ENCODE data around the gene OR10G2.
"Not testable (repeated sequence)": the region's sequence is repeated elsewhere in the genome, so short reads cannot be mapped to it uniquely, and the experiment has no call there.

The OR10G2 gene

DNA sequence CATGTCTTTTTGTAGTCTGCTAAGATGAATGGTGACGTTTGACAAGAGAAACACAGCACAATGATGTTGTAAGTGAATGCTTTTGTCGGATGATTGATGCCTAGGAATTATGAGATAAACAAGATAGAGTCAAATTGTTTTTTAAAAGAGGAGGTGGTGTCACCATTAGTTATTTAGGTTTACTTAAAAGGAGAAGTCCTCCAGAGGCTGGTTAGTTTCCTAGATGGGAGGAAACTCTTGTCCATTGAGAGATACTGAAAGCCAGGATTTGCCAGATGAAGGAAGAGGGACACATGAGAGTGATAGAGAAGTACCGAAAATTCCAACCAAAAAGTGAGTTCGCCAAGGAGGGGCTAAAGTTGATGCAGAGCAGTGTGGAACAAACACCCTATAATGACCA lies at the start of gene OR10G2:
Gene OR10G2, minus strand, starts transcription at position 101 of the 400 bp plus-strand sequence. Its CDS starts 98 bp downstream, at position 3.
- no peak for DNase-seq (ENCODE audit: low read depth)

DNA sequence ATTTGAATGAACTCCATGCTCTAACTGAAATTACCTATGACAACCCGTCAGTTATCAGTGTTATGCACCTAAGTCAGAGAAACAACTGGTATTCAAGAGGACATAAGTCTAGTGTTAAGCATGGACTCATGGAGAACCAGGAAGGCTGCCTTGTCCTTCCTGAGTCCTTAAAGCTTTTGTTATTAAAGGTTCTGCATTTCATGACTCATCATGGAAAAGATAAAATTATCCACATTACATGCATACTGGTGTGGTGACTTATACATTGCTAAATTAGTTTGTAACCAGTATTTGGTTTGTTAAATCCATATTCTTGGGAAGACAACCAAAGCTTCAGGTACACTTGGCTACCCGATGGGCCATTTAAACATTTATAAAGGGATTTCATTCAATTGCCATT lies 45.3 kb upstream of the OR10G2 start:
- no peak for DNase-seq (ENCODE audit: low read depth)

DNA sequence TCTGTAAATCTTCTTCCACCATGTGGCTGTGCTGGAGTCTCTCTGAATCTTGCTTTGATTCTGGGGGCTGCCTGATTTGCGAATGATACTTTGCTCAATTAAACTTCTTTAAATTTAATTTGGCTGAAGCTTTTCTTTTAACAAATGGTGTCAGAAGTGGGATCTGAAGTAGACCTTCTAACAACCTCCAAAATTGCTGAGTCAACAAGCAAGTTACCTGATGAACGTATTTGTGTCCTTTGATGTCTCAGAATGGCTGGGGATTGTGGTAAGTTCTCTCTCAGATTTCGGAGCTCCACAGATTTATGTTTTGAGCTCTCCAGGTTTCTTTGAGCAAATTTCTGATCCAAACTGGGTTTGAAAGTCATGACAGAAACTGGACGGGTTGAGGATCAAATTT lies 40.8 kb upstream of the OR10G2 start:
- no peak for DNase-seq (ENCODE audit: low read depth)

DNA sequence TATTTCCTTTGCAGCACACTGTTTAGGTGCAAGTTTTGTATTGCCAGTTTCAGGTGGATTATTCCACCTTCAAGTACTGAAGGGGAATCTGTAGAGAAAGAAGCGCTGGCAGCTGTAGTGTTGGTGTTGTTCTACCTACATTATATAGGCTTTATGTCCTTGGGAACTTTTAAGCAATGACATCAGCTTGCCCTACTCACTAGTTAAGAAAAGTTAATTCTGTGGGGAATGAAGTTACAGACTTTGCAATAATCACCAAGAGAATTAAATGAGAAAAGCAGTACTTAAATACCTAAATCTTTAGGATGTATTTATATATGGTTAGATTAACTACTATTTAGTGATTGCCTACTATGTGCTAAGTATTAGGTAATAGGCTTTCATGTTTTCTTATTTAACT lies 39.0 kb upstream of the OR10G2 start, which contains the start of gene OR4E1:
Gene OR4E1, minus strand, starts transcription at position 101 of the 400 bp plus-strand sequence. CDS start 2,883 bp downstream, outside the sequence.
- DNase-seq (ENCODE audit: low read depth) = no peak

DNA sequence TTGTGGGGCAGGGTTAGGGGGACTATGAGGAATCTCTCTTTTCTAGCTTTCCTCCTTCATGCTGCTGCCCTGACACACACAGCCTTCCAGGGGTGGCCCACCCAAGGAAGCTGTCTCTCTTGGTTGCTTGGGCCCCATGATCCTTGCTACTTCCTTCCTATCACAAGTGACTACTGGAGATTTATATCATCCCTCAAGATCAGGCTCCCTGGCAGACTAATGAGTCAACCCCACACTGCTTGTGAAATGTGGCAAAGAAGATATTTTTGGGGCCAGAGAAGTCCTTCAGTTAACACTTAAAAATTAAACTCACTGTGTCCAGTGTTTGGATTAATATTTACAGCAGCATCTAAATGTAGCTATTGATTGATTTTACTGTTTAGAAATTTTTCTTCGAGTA lies 37.4 kb upstream of the OR10G2 start:
- DNase-seq (ENCODE audit: low read depth) = no peak

GRCh38 chr14:21671371-21671770 lies 36.6 kb upstream of the OR10G2 start:
- no peak for DNase-seq (ENCODE audit: low read depth)

GRCh38 chr14:21669284-21669683 lies 34.5 kb upstream of the OR10G2 start:
- no peak for DNase-seq (ENCODE audit: low read depth)

DNA sequence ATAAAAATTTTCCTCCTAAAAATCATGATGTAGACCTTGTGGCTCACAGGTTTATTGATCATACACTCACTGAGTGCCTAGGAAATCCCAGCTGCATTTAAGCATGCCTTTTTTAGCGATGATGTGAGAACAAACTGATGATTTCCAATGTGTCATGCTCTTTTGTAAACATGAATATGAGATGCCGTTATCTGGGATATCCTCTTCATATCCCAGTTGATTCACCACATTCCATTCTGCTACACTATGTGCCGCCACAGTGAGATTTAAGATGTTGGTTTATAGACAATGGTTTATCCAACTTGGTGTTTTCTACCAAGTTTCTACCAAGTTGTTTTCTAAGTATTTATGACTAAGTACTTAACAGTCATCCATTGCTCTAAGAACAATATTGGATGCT lies 33.6 kb upstream of the OR10G2 start:
- DNase-seq (ENCODE audit: low read depth) = no peak

- DNase-seq (ENCODE audit: low read depth) = no peak
Measured at GRCh38 chr14:21656980-21657379, 22.2 kb upstream of the OR10G2 start.

DNA sequence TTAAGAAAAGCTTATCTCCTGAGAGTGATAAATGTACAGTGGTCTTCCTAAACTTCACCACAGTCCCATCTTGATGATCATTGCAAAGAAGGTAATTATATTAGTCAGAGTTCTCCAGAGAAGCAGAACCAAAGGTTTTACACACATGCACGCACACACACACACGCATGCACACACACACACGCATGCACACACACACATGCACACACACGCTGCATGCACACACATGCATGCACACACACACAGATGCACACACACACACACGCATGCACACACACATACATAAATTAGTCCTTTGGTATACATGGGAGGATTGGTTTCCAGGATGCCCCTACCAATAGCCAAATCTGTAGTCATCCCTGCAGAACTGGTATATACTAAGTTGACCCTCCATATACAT lies 19.5 kb upstream of the OR10G2 start:
- DNase-seq (ENCODE audit: low read depth) = no peak

GRCh38 chr14:21653331-21653885 lies 18.7 kb upstream of the OR10G2 start, which contains the start of gene OR4E2:
Gene OR4E2, plus strand, starts transcription at chr14:21653835. Its CDS starts 11,248 bp downstream, at chr14:21665083.
- no peak for DNase-seq (ENCODE audit: low read depth)

DNA sequence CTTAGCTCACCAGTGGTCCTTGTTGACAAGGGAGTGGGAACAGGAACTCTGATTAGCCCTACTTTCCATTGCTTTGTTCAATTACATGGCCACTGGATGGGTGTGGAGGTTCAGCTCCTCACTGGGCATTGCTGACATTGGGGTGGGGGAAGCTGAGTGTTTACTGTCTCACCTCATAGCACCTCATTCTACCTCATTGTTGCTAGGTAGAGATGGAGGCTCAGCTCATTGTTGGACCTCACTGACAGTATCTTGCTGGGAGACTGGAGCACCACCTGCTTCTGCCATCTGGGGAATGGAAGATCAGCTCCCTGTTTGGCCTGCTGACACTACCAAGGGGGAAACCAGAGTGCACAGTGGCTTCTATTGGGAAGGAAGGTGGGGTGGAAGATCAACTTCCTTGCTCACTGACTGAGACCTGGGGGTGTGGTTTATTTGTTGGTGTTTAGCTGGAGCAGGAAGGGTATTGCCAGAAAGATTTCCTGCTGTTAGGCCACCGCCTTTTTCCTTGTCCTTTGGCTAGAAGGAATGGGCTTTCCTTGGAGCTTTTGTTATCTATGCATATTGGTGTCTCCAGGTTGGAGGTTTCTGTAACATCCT lies 17.6 kb upstream of the OR10G2 start:
- DNase-seq (ENCODE audit: low read depth) = no peak

DNA sequence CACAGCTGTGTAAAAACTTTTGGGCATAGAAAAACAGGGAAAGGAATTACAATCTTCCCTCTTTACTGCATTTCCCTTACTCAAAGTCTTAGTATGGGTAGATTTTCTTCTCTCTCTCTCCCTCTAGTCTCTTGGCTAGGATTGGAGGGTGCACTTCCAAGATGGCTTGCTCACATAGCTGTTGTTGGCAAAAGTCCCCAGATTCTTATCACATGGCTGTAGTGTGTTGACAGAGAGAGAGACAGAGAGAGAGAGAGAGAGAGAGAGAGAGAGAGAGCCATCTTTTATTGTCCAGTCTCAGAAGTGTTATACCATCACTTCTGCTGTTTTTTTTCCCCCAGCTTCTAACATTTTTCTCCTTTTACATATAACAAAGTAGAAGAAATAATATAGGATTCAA lies 12.6 kb upstream of the OR10G2 start:
- no peak for DNase-seq (ENCODE audit: low read depth)

DNA sequence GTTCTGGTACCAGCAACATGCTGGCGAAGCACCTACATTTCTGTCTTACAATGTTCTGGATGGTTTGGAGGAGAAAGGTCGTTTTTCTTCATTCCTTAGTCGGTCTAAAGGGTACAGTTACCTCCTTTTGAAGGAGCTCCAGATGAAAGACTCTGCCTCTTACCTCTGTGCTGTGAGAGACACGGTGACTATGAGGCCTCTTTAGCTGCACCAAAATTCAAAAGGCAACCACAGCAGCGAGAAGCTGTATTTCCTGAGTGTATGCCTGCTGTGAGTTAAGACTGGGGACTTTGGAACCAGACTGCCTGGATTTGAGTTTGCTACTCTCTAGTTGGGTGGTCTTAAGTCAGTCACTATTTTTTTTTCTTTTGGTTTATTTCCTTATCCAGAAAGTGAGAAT lies 8.7 kb upstream of the OR10G2 start:
- DNase-seq (ENCODE audit: low read depth) = no peak

DNA sequence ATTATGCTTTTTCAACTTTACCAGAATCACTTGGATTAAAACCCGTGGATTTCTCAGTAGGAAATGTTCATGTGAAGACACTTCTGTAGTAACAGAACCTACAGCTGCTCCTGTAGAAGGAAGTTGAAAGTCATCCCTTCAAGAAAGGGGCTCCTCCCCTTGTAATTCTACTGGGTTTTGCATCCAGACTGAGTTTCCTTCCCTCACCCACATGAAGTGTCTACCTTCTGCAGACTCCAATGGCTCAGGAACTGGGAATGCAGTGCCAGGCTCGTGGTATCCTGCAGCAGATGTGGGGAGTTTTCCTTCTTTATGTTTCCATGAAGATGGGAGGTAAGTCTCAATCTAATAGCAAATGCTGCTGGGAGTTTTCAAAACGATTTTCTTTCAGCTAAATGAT lies 7.9 kb upstream of the OR10G2 start:
- DNase-seq (ENCODE audit: low read depth) = no peak

GRCh38 chr14:21631084-21631483 lies 3.7 kb downstream of the OR10G2 start:
- no peak for DNase-seq (ENCODE audit: low read depth)

DNA sequence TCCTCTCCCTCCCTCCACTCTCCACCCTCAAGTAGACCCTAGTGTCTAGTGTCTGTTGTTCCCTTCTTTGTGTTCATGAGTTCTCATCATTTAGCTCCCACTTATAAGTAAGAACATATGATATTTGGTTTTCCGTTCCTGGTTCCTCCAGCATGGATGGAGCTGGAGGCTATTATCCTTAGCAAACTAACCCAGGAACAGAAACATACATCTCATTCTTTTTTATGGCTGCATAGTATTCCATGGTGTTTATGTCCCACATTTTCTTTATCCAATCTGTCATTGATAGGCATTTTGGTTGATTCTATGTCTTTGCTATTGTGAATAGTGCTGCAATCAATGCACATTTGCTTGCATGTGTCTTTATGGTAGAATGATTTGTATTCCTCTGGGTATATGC lies 4.2 kb downstream of the OR10G2 start:
- not testable (repeated sequence) for DNase-seq (ENCODE audit: low read depth)

DNA sequence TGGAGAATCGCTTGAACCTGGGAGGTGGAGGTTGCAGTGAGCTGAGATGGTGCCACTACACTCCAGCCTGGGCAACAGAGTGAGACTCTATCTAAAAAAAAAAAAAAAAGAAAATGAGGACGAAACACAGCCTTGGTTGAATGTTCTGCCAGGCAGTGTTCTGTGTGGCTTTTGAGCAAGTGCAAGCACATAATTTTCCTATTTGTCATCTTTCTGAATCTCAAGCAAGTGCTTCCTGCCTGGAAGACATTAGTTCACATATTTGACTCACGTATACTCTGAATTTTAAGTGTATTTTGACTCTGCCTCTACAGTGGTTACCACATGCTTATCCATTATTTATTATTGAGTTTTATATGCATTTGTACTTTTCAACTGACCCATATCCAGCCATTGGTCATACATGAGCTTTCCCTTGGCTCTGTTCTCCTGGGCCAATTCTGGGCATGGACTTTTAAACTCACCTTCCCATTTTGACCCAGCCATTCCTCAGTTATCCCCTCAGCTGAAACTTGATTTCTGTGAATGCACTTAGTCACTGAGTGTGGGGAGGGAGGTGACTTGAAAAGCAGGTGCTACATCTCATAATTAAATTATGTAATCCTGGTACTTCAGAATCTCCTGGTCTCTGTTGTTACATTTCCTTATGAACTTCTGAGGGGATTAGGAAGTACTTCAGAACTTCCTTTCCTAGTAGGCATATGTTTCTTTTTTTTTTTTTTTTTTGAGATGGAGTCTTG lies 8.1 kb downstream of the OR10G2 start:
- DNase-seq (ENCODE audit: low read depth) = no peak

- no peak for DNase-seq (ENCODE audit: low read depth)
Measured at GRCh38 chr14:21617614-21618013, 17.1 kb downstream of the OR10G2 start.

GRCh38 chr14:21614240-21614639 lies 20.5 kb downstream of the OR10G2 start:
- DNase-seq (ENCODE audit: low read depth) = no peak

- no peak for DNase-seq (ENCODE audit: low read depth)
Measured at GRCh38 chr14:21612324-21612723, 22.4 kb downstream of the OR10G2 start.

DNA sequence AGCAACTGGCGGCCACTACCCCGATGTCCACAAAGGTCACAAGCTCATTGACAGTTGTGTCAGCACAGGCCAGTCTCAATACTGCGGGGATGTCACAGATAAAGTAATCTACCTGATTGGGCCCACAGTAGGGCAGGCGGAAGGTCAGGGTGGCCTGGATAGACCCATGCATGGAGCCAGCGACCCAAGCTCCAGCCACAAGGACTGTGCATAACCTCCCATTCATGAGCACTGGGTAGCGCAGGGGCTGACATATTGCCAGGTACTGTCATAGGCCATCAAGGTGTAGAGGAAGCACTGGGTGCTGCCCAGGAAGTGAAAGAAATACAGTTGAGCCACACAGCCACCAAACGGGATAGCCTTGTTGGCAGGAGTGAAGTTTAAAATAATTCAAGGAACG lies 32.6 kb downstream of the OR10G2 start:
- not testable (repeated sequence) for DNase-seq (ENCODE audit: low read depth)

GRCh38 chr14:21589317-21589716 lies 45.4 kb downstream of the OR10G2 start:
- DNase-seq (ENCODE audit: low read depth) = no peak

Measured in stimulated activated CD8-positive, alpha-beta memory T cell treated with anti-CD3 and anti-CD28 coated beads, Interleukin-4, amount 100 ng/mL, for 24 hours (primary cell).